ENCODE measurements around the gene FAM107B. TPM values are rescaled to one million over a fixed set of nuclear protein-coding genes. Genes with fewer than 3 reads are reported as not detected.

Gene FAM107B
- total RNA-seq, 2 donors from 2014 or later, result 226 to 255 TPM

- Mint-ChIP-seq H3K9me3 (peaks cover 3% of the 10 kb centered on the region), H3K4me3 (no peak overlapping the region), H3K36me3 (no peaks in the 10 kb centered on the region), H3K27ac (no peak overlapping the region), H3K4me1 (ENCODE audit: low read depth in 2 of 2) (peaks cover 0 to 9% of the 10 kb centered on the region in 2 donors), H3K27me3 (no peaks in the 10 kb centered on the region)
- DNase-seq (ENCODE audit: low spot score) (no peak), ATAC-seq (no peak)
These were observed 69.0 kb downstream of the FAM107B start for GRCh38 chr10:14705548-14706230.

- H3K27ac Mint-ChIP-seq, result peak overlapping the region in 1 of 2 donors; percentile 59
- H3K9me3 Mint-ChIP-seq, result no peaks in the 10 kb centered on the region
- H3K36me3 Mint-ChIP-seq, result no peaks in the 10 kb centered on the region
- no peaks in the 10 kb centered on the region for H3K27me3 Mint-ChIP-seq
- DNase-seq (ENCODE audit: low spot score) (no peak), ATAC-seq (no peak)
- H3K4me3 Mint-ChIP-seq, result no peak overlapping the region
- peaks cover 3 to 5% of the 10 kb centered on the region in 2 donors for H3K4me1 Mint-ChIP-seq (ENCODE audit: low read depth in 2 of 2)
These were observed 71.1 kb downstream of the FAM107B start for GRCh38 chr10:14703631-14704001.

GRCh38 chr10:14701466-14701865 is 73.2 kb downstream of the FAM107B start:
- H3K36me3 Mint-ChIP-seq, result no peaks in the 10 kb centered on the region

DNA sequence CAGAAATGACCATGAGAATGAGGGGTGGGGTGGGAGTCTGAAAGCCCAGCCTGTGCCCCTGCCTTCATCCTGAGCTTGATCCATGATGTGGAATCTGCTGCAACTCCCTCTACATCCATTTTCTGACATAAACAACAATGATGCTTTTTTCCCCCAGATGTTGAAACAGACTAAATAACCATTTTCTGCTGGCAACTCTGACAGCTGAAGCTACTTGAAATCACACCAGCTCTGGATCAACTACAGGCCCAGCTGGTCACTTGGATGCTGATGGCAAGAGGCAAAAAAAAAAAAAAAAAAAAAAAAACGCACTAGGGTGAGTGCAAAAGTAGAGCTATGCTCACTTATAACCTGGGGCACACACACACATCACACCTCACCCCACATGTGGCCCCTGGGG is 74.2 kb downstream of the FAM107B start:
- Mint-ChIP-seq H3K27ac (no peak overlapping the region), H3K27me3 (no peaks in the 10 kb centered on the region), H3K36me3 (no peaks in the 10 kb centered on the region), H3K4me1 (ENCODE audit: low read depth in 2 of 2) (peaks cover 3 to 9% of the 10 kb centered on the region in 2 donors), H3K4me3 (no peak overlapping the region), H3K9me3 (no peaks in the 10 kb centered on the region)
- no peak for DNase-seq (ENCODE audit: low spot score)
- no peak for ATAC-seq

More at GRCh38 chr10:14701466-14701865, 73.2 kb downstream of the FAM107B start:
- ATAC-seq, result no peak
- H3K9me3 Mint-ChIP-seq, result no peaks in the 10 kb centered on the region
- DNase-seq (ENCODE audit: low spot score), result no peak
- no peak overlapping the region for H3K27ac Mint-ChIP-seq
- no peak overlapping the region for H3K4me3 Mint-ChIP-seq
- H3K27me3 Mint-ChIP-seq, result no peaks in the 10 kb centered on the region
- H3K4me1 Mint-ChIP-seq (ENCODE audit: low read depth in 2 of 2), result peaks cover 3 to 9% of the 10 kb centered on the region in 2 donors

GRCh38 chr10:14699482-14699881 is 75.2 kb downstream of the FAM107B start:
- Mint-ChIP-seq H3K27me3 (no peaks in the 10 kb centered on the region), H3K9me3 (no peaks in the 10 kb centered on the region), H3K27ac (peak overlapping the region in 1 of 2 donors; percentile 57), H3K4me1 (ENCODE audit: low read depth in 2 of 2) (peaks cover 0 to 9% of the 10 kb centered on the region in 2 donors), H3K4me3 (no peak overlapping the region), H3K36me3 (no peaks in the 10 kb centered on the region)
- DNase-seq (ENCODE audit: low spot score) (no peak), ATAC-seq (no peak)

GRCh38 chr10:14698829-14699170 is 75.9 kb downstream of the FAM107B start:
- Mint-ChIP-seq H3K9me3 (no peaks in the 10 kb centered on the region), H3K36me3 (no peaks in the 10 kb centered on the region), H3K27me3 (no peaks in the 10 kb centered on the region), H3K4me1 (ENCODE audit: low read depth in 2 of 2) (peaks cover 0 to 9% of the 10 kb centered on the region in 2 donors), H3K27ac (peak overlapping the region in 1 of 2 donors; percentile 57), H3K4me3 (no peak overlapping the region)
- DNase-seq (ENCODE audit: low spot score), result no peak
- ATAC-seq, result no peak

DNA sequence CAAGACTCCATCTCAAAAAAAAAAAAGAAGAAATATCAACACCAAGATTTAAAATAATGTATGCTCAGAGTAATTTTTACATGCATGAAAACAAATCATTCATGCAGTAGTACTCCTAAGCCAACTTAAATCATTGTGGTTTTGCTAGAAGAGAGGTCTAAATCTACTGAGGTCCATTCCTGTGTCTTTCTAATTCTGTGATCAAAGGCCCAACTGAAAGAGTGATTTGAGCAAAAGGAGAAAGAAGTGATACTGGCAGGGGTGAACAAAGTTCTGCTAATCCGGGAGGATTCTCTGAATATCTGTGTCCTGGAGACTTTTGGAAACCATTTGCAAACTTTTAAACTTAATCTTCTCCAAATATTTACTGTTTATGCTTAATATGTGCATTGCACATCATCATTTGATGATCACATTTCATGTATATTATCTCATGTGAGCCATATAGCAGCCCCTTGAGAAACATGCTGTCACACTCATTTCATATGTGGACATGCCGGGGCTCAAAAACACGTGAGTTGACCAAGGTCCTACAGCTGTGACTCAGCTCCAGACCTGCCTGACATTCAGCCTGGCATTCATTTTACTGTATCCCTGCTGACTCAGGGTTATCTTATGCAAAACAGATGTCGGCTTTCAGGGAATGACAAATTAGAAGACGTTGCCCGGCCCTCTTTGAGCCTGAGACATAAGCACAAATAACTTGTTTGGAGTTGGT is 76.4 kb downstream of the FAM107B start:
- ATAC-seq (no peak), DNase-seq (ENCODE audit: low spot score) (no peak)
- Mint-ChIP-seq H3K9me3 (no peaks in the 10 kb centered on the region), H3K36me3 (no peaks in the 10 kb centered on the region), H3K27ac (peak overlapping the region in 1 of 2 donors; percentile 57), H3K4me1 (ENCODE audit: low read depth in 2 of 2) (peaks cover 0 to 9% of the 10 kb centered on the region in 2 donors), H3K4me3 (no peak overlapping the region), H3K27me3 (no peaks in the 10 kb centered on the region)

DNA sequence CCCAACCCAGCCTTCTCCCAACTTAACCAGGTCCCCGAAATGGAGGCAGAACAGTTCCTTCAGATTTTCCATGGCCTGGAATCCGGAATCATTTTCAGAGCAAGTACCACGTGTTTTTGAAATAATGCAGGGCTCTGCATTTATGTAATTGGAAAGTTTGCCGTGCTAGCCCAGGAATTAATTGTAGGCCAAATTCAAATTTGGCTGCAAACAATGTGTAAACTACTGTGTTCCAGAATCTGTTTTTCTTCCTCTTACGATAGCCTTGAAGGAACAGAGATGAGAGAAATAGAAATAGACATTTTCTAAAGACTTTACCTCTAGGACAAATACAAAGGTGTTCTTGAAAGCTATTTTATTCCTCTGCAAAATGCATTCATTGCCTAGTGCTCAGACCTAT is 77.4 kb downstream of the FAM107B start:
- ATAC-seq (no peak), DNase-seq (ENCODE audit: low spot score) (no peak)
- Mint-ChIP-seq H3K4me1 (ENCODE audit: low read depth in 2 of 2) (peaks cover 2 to 14% of the 10 kb centered on the region in 2 donors), H3K27ac (no peak overlapping the region), H3K4me3 (no peak overlapping the region), H3K9me3 (no peaks in the 10 kb centered on the region), H3K36me3 (no peaks in the 10 kb centered on the region), H3K27me3 (no peaks in the 10 kb centered on the region)

GRCh38 chr10:14696821-14697220 is 77.9 kb downstream of the FAM107B start:
- H3K4me3 Mint-ChIP-seq, result no peak overlapping the region
- H3K27ac Mint-ChIP-seq, result no peak overlapping the region
- no peaks in the 10 kb centered on the region for H3K36me3 Mint-ChIP-seq
- no peaks in the 10 kb centered on the region for H3K9me3 Mint-ChIP-seq
- DNase-seq (ENCODE audit: low spot score), result no peak
- ATAC-seq, result no peak
- no peaks in the 10 kb centered on the region for H3K27me3 Mint-ChIP-seq
- peaks cover 2 to 17% of the 10 kb centered on the region in 2 donors for H3K4me1 Mint-ChIP-seq (ENCODE audit: low read depth in 2 of 2)

GRCh38 chr10:14695847-14696480 is 78.7 kb downstream of the FAM107B start:
- no peaks in the 10 kb centered on the region for H3K27me3 Mint-ChIP-seq
- ATAC-seq, result no peak
- DNase-seq (ENCODE audit: low spot score), result no peak
- H3K4me3 Mint-ChIP-seq, result no peak overlapping the region
- no peak overlapping the region for H3K27ac Mint-ChIP-seq
- no peaks in the 10 kb centered on the region for H3K9me3 Mint-ChIP-seq
- no peaks in the 10 kb centered on the region for H3K36me3 Mint-ChIP-seq
- peaks cover 2 to 17% of the 10 kb centered on the region in 2 donors for H3K4me1 Mint-ChIP-seq (ENCODE audit: low read depth in 2 of 2)

GRCh38 chr10:14693891-14694290 is 80.8 kb downstream of the FAM107B start:
- Mint-ChIP-seq H3K9me3 (no peaks in the 10 kb centered on the region), H3K27me3 (no peaks in the 10 kb centered on the region), H3K27ac (no peak overlapping the region), H3K36me3 (no peaks in the 10 kb centered on the region), H3K4me1 (ENCODE audit: low read depth in 2 of 2) (peaks cover 5 to 14% of the 10 kb centered on the region in 2 donors), H3K4me3 (no peak overlapping the region)
- ATAC-seq, result no peak
- no peak for DNase-seq (ENCODE audit: low spot score)

- no peaks in the 10 kb centered on the region for H3K27me3 Mint-ChIP-seq
- ATAC-seq (peak in 1 of 2 donors; percentile 84), DNase-seq (ENCODE audit: low spot score) (no peak)
- H3K27ac Mint-ChIP-seq, result no peak overlapping the region
- no peak overlapping the region for H3K4me3 Mint-ChIP-seq
- peaks cover 8 to 16% of the 10 kb centered on the region in 2 donors for H3K4me1 Mint-ChIP-seq (ENCODE audit: low read depth in 2 of 2)
- no peaks in the 10 kb centered on the region for H3K36me3 Mint-ChIP-seq
- H3K9me3 Mint-ChIP-seq, result no peaks in the 10 kb centered on the region
These were observed 82.2 kb downstream of the FAM107B start for GRCh38 chr10:14692344-14693076.

- no peak overlapping the region for H3K4me3 Mint-ChIP-seq
- DNase-seq (ENCODE audit: low spot score) (no peak), ATAC-seq (no peak)
- H3K9me3 Mint-ChIP-seq, result no peaks in the 10 kb centered on the region
- H3K27me3 Mint-ChIP-seq, result no peaks in the 10 kb centered on the region
- no peak overlapping the region for H3K27ac Mint-ChIP-seq
- peaks cover 8 to 22% of the 10 kb centered on the region in 2 donors for H3K4me1 Mint-ChIP-seq (ENCODE audit: low read depth in 2 of 2)
- H3K36me3 Mint-ChIP-seq, result no peaks in the 10 kb centered on the region
These were observed 83.3 kb downstream of the FAM107B start for GRCh38 chr10:14691359-14691758.
